OCI-LY7 (cell line): ENCODE data around the gene NOB1. TPM values are rescaled to one million over a fixed set of nuclear protein-coding genes. Genes with fewer than 3 reads are reported as not detected.

Experiments used
- BruUV-seq: library from RNA; stranded (reverse); fragments of 400-500 nt; replicated peaks from 2 replicates; lab custom pipeline; 2021; lab: Mats Ljungman, UMichigan
- CTCF ChIA-PET: fragments of 300-600 bp; sonication (Branson Sonifier 250); formaldehyde crosslinking; loops from one replicate; lab custom pipeline; 2022; ENCODE audit warnings: antibody characterized with exemption; ENCODE audit not compliant: unreplicated experiment; lab: Charles Lee
- POLR2A ChIA-PET: fragments of 300-600 bp; sonication (Branson Sonifier 250); formaldehyde crosslinking; loops from one replicate; lab custom pipeline; 2022; ENCODE audit warnings: antibody characterized with exemption; lab: Charles Lee
- DNase-seq: peaks from one replicate; pipeline ENCODE4 v3.0.0-alpha.2; 2015; ENCODE audit warnings: low spot score
- H2AFZ ChIP-seq: fragments of 200-600 bp; sonication (generic), shearing (Covaris generic); 2 replicates; pipeline ENCODE4 v1.6.1; 2014; ENCODE audit warnings: mild to moderate bottlenecking, antibody characterized with exemption, low read length, moderate library complexity
- H3K27ac ChIP-seq: fragments of 200-600 bp; sonication (generic); 2 replicates; pipeline ENCODE4 v1.5.1; 2014; ENCODE audit warnings: mixed run types, low read depth, mild to moderate bottlenecking, moderate library complexity, low read length, inconsistent platforms; ENCODE audit not compliant: poor library complexity, severe bottlenecking
- H3K36me3 ChIP-seq: fragments of 200-600 bp; sonication (generic); 2 replicates; pipeline ENCODE4 v1.6.1; 2014; ENCODE audit warnings: mild to moderate bottlenecking, antibody characterized with exemption, low read length, moderate library complexity, mixed read lengths; ENCODE audit not compliant: insufficient read depth
- H3K4me1 ChIP-seq: fragments of 200-600 bp; sonication (generic); 2 replicates; pipeline ENCODE4 v1.5.1; 2014; ENCODE audit warnings: mild to moderate bottlenecking, low read length; ENCODE audit not compliant: insufficient read depth, poor library complexity, severe bottlenecking
- H3K4me2 ChIP-seq: fragments of 200-600 bp; sonication (generic); 2 replicates; pipeline ENCODE4 v1.6.1; 2014; ENCODE audit warnings: mild to moderate bottlenecking, low read length
- H3K4me3 ChIP-seq: fragments of 200-600 bp; sonication (generic); 2 replicates; pipeline ENCODE4 v1.5.1; 2014; ENCODE audit warnings: mild to moderate bottlenecking, low read depth, low read length; ENCODE audit not compliant: poor library complexity, severe bottlenecking
- H3K79me2 ChIP-seq: fragments of 200-600 bp; sonication (generic); 2 replicates; pipeline ENCODE4 v1.6.1; 2016; ENCODE audit warnings: low read depth, mild to moderate bottlenecking, low read length, moderate library complexity, mixed read lengths; ENCODE audit not compliant: insufficient read depth
- H3K9me2 ChIP-seq: fragments of 200-600 bp; sonication (generic); 2 replicates; pipeline ENCODE4 v1.6.1; 2016; ENCODE audit warnings: mild to moderate bottlenecking, low read length, mixed read lengths; ENCODE audit not compliant: insufficient read depth
- H3K9me3 ChIP-seq: fragments of 200-600 bp; sonication (generic); 2 replicates; pipeline ENCODE4 v1.6.1; 2014; ENCODE audit warnings: mild to moderate bottlenecking, mixed run types, low read length, mixed read lengths
- H4K20me1 ChIP-seq: fragments of 200-600 bp; sonication (generic); 2 replicates; pipeline ENCODE4 v1.6.1; 2014; ENCODE audit warnings: mild to moderate bottlenecking, antibody characterized with exemption, low read length, moderate library complexity, mixed read lengths; ENCODE audit not compliant: insufficient read depth
- EZH2phosphoT487 ChIP-seq: fragments of 200-600 bp; sonication (generic); IDR thresholded peaks from 2 replicates; pipeline ENCODE4 v1.6.1; 2018; ENCODE audit warnings: low read depth, borderline replicate concordance, mild to moderate bottlenecking, mixed run types, antibody characterized with exemption, low read length, moderate library complexity, mixed read lengths
- intact Hi-C: fragments of 100-400 bp; cut with micrococcal nuclease; formaldehyde crosslinking; loops from one replicate; pipeline ENCODE4 v1.10.0; 2022; ENCODE audit not compliant: unreplicated experiment
- total RNA-seq, 2 experiments: library from RNA; depleted of rRNA in 1 of 2; stranded (reverse); fragments of >200 nt in 1 of 2; shearing (Covaris generic) in 1 of 2; gene quantifications; 2 replicates each; pipeline ENCODE4 v1.2.3, GENCODE V29; 2014 to 2022
- TF ChIP-seq, protein P1 (sequence below): fragments of 200-600 bp; sonication (generic); conservative IDR thresholded peaks from 2 replicates; pipeline ENCODE4 v1.5.1; 2014; ENCODE audit warnings: mild to moderate bottlenecking, antibody characterized with exemption, low read length, moderate library complexity, mixed read lengths

The NOB1 gene
- total RNA-seq, 2 experiments from 2014 or later = 36.9 to 68.7 TPM

DNA sequence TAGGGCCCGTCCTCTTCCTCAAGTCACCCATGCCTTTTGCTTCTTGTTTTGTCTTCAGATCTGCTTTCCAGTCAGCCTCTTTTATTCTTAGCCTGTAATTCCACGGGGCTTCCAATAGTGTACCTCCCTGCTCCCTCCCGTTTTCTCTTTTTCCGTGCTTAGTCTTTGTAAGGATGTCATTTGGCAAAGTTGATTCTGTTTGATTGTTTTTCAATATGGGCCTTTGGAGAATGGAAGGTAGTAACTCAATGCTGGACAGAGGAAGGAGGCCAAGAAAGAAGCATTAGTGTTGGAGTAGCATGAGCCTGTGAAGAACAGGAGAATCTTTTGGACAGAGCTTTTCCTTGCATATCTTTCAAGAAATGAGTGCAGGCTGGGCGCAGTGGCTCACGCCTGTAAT, 13.9 kb upstream of the NOB1 start:
- no peak for TF ChIP-seq EZH2phosphoT487
- TF ChIP-seq, protein P1, sequence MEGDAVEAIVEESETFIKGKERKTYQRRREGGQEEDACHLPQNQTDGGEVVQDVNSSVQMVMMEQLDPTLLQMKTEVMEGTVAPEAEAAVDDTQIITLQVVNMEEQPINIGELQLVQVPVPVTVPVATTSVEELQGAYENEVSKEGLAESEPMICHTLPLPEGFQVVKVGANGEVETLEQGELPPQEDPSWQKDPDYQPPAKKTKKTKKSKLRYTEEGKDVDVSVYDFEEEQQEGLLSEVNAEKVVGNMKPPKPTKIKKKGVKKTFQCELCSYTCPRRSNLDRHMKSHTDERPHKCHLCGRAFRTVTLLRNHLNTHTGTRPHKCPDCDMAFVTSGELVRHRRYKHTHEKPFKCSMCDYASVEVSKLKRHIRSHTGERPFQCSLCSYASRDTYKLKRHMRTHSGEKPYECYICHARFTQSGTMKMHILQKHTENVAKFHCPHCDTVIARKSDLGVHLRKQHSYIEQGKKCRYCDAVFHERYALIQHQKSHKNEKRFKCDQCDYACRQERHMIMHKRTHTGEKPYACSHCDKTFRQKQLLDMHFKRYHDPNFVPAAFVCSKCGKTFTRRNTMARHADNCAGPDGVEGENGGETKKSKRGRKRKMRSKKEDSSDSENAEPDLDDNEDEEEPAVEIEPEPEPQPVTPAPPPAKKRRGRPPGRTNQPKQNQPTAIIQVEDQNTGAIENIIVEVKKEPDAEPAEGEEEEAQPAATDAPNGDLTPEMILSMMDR = no peak
- Histone ChIP-seq H3K4me3 (no peak overlapping the region), H2AFZ (no peak overlapping the region), H3K4me1 (peaks cover 24% of the 10 kb centered on the region), H3K9me2 (no peaks in the 10 kb centered on the region), H4K20me1 (no peaks in the 10 kb centered on the region), H3K9me3 (no peaks in the 10 kb centered on the region), H3K36me3 (0 out of 2 replicates have a peak, but pooled peaks cover 4% of the 10 kb centered on the region), H3K4me2 (no peak overlapping the region), H3K27ac (no peak overlapping the region), H3K79me2 (peaks cover 20% of the 10 kb centered on the region; the same call in 1 of the 2 replicates)
- ChIA-PET POLR2A (interaction anchor here (1.0 to 1.2 kb wide), 2 partner anchors 14 to 113 kb away, joined by 4 read pairs; partner anchors contain the start of gene NOB1), CTCF (no interaction called here)
- DNase-seq = no peak
- BruUV-seq = no TSS peak
- intact Hi-C loops = loop anchor here (10.0 kb wide), 1 partner anchor 434 kb away; the partner anchor contains the start of genes COG8, NIP7 and PDF

DNA sequence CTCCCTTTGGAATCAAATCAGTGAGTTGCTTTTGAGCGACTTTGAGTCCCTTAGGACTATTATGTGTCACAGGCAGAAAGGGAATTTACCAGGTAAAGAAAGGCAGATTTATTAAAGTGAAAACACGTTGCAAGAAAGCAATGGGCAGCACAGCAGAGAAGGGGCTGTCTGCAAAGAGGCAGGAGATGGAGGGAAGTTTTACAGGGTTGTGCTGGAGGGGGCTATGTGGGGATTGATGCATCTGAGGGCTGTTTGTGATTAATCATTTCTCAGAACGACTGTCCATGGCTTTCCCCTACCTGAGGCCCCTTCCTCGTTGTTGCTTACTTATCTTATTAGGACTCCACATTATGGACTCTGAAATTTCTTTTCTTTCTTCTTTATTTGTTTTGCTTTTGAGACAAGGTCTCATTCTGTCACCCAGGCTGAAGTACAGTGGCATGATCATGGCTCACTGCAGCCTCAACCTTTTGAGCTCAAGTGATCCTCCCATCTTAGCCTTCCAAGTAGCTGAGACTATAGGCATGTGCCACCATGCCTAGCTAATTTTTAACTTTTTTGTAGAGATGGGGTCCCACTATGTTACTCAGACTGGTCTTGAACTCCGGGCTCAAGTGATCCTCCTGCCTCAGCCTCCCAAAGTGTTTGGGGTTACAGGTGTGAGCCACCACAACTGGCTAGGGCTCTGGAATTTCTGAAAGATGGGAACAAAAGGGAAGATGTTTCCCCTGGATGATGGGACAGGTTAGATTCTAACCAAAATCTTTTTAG, 12.9 kb upstream of the NOB1 start:
- H3K36me3 ChIP-seq = no peaks in the 10 kb centered on the region
- no peak overlapping the region for H3K4me2 ChIP-seq
- TF ChIP-seq EZH2phosphoT487 = no peak
- TF ChIP-seq, protein P1 = no peak
- CTCF ChIA-PET = interaction anchor here (0.5 kb wide), 1 partner anchor 13 kb away, joined by 3 read pairs; the partner anchor contains the start of gene NOB1
- H3K79me2 ChIP-seq = peaks cover 24% of the 10 kb centered on the region; the same call in 1 of the 2 replicates
- no peaks in the 10 kb centered on the region for H4K20me1 ChIP-seq
- no peak overlapping the region for H2AFZ ChIP-seq
- H3K9me2 ChIP-seq = no peaks in the 10 kb centered on the region
- BruUV-seq = no TSS peak
- no peak overlapping the region for H3K4me3 ChIP-seq
- H3K27ac ChIP-seq = no peak overlapping the region
- intact Hi-C loops = loop anchor here (10.0 kb wide), 1 partner anchor 433 kb away; the partner anchor contains the start of genes COG8, NIP7 and PDF
- DNase-seq = no peak
- no peaks in the 10 kb centered on the region for H3K9me3 ChIP-seq
- POLR2A ChIA-PET = no interaction called here
- H3K4me1 ChIP-seq = peaks cover 29% of the 10 kb centered on the region
